Large intestine (tissue), 3 donors: Measurements from ENCODE around the gene XRRA1. TPM values are rescaled to one million over a fixed set of nuclear protein-coding genes. Genes with fewer than 3 reads are reported as not detected.
"Not testable (repeated sequence)": the region's sequence is repeated elsewhere in the genome, so short reads cannot be mapped to it uniquely, and the experiment has no call there.

ENCODE experiments used
- DNase-seq, 2 donors: peaks; one replicate each; pipeline versions ENCODE4 v3.0.0 to v3.0.0-alpha.2; 2013
- H3K27ac ChIP-seq: one replicate; pipeline ENCODE4 v1.5.1; 2013; ENCODE audit warnings: low read length
- H3K27me3 ChIP-seq: 2 replicates; pipeline ENCODE4 v1.6.1; 2013; ENCODE audit warnings: low read length; ENCODE audit not compliant: control insufficient read depth, insufficient read depth
- H3K36me3 ChIP-seq: 2 replicates; pipeline ENCODE4 v1.6.1; 2013; ENCODE audit warnings: low read length; ENCODE audit not compliant: control insufficient read depth, insufficient read depth
- H3K4me1 ChIP-seq: one replicate; pipeline ENCODE4 v1.6.1; 2013; ENCODE audit warnings: low read length; ENCODE audit not compliant: control insufficient read depth, insufficient read depth
- H3K4me3 ChIP-seq: one replicate; pipeline ENCODE4 v1.5.1; 2013; ENCODE audit warnings: low read length
- H3K9me3 ChIP-seq: one replicate; pipeline ENCODE4 v1.6.1; 2013; ENCODE audit warnings: mild to moderate bottlenecking, low read depth, low read length, moderate library complexity; ENCODE audit not compliant: control insufficient read depth
- WGBS: methylation state at CpG from one replicate; pipeline ENCODE4 v1.1.5; 2013; ENCODE audit warnings: low lambda C conversion rate; ENCODE audit not compliant: insufficient coverage; 5-methylcytosine and 5-hydroxymethylcytosine counted together
- polyA plus RNA-seq: library from polyadenylated mRNA; unstranded; fragments of 120-200 nt; gene quantifications from one replicate; pipeline ENCODE4 v1.2.1, GENCODE V29; 2013

XRRA1 gene
- polyA plus RNA-seq, 1 donor: 17.3 TPM

- H3K27ac ChIP-seq: no peak overlapping the region
- H3K4me3 ChIP-seq: no peak overlapping the region
- H3K27me3 ChIP-seq: no peaks in the 10 kb centered on the region
- DNase-seq: no peak
- no CpG with 5 or more reads among the region's 3 CpGs for WGBS
- no peaks in the 10 kb centered on the region for H3K4me1 ChIP-seq
- peaks cover 56% of the 10 kb centered on the region for H3K36me3 ChIP-seq
- peaks cover 2% of the 10 kb centered on the region for H3K9me3 ChIP-seq
Observed at GRCh38 chr11:74905326-74905725, 43.6 kb downstream of the XRRA1 start.

GRCh38 chr11:74902342-74902741 is 46.5 kb downstream of the XRRA1 start:
- H3K36me3 ChIP-seq: peaks cover 29% of the 10 kb centered on the region
- no peak overlapping the region for H3K27ac ChIP-seq
- H3K27me3 ChIP-seq: no peaks in the 10 kb centered on the region
- whole genome bisulfite sequencing: 100% methylated on average over 2 of the region's 4 CpGs
- no peak for DNase-seq
- no peaks in the 10 kb centered on the region for H3K4me1 ChIP-seq
- peaks cover 12% of the 10 kb centered on the region for H3K9me3 ChIP-seq
- no peak overlapping the region for H3K4me3 ChIP-seq

- Histone ChIP-seq H3K27me3 (no peaks in the 10 kb centered on the region), H3K36me3 (peaks cover 11% of the 10 kb centered on the region), H3K27ac (no peak overlapping the region), H3K4me1 (no peaks in the 10 kb centered on the region), H3K9me3 (peaks cover 12% of the 10 kb centered on the region), H3K4me3 (no peak overlapping the region)
- WGBS: no CpG with 5 or more reads among the region's 5 CpGs
- DNase-seq: no peak
Observed at GRCh38 chr11:74896311-74896710, 52.6 kb downstream of the XRRA1 start.

- peaks cover 12% of the 10 kb centered on the region for H3K9me3 ChIP-seq
- H3K4me3 ChIP-seq: no peak overlapping the region
- peaks cover 11% of the 10 kb centered on the region for H3K36me3 ChIP-seq
- WGBS: no CpG with 5 or more reads among the region's 3 CpGs
- no peaks in the 10 kb centered on the region for H3K27me3 ChIP-seq
- no peaks in the 10 kb centered on the region for H3K4me1 ChIP-seq
- no peak overlapping the region for H3K27ac ChIP-seq
- DNase-seq: no peak
Observed at GRCh38 chr11:74895340-74896116, 53.4 kb downstream of the XRRA1 start.

GRCh38 chr11:74893015-74893414 is 55.9 kb downstream of the XRRA1 start:
- not testable (repeated sequence) for DNase-seq, H3K27me3 ChIP-seq, H3K4me1 ChIP-seq, H3K4me3 ChIP-seq, H3K27ac ChIP-seq, H3K9me3 ChIP-seq
- peaks cover 11% of the 10 kb centered on the region for H3K36me3 ChIP-seq

- Histone ChIP-seq H3K4me3 (no peak overlapping the region), H3K4me1 (no peaks in the 10 kb centered on the region), H3K9me3 (peaks cover 2% of the 10 kb centered on the region), H3K27me3 (no peaks in the 10 kb centered on the region), H3K27ac (no peak overlapping the region), H3K36me3 (peaks cover 32% of the 10 kb centered on the region)
- 60% methylated on average over 1 of the region's 1 CpG for WGBS
- no peak for DNase-seq
Observed at GRCh38 chr11:74877132-74877531, 71.8 kb downstream of the XRRA1 start.

- Histone ChIP-seq H3K4me1 (no peaks in the 10 kb centered on the region), H3K27ac (no peak overlapping the region), H3K36me3 (peaks cover 52% of the 10 kb centered on the region), H3K9me3 (peaks cover 44% of the 10 kb centered on the region), H3K4me3 (no peak overlapping the region), H3K27me3 (no peaks in the 10 kb centered on the region)
- no peak for DNase-seq
- no CpG with 5 or more reads among the region's 2 CpGs for WGBS
Observed at GRCh38 chr11:74871037-74871436, 77.9 kb downstream of the XRRA1 start.

GRCh38 chr11:74870485-74870884 is 78.4 kb downstream of the XRRA1 start:
- H3K4me3 ChIP-seq: no peak overlapping the region
- H3K27ac ChIP-seq: no peak overlapping the region
- H3K27me3 ChIP-seq: no peaks in the 10 kb centered on the region
- no peaks in the 10 kb centered on the region for H3K4me1 ChIP-seq
- WGBS: no CpG with 5 or more reads among the region's 1 CpG
- no peak for DNase-seq
- peaks cover 50% of the 10 kb centered on the region for H3K36me3 ChIP-seq
- peaks cover 50% of the 10 kb centered on the region for H3K9me3 ChIP-seq

- H3K36me3 ChIP-seq: peaks cover 62% of the 10 kb centered on the region
- DNase-seq: no peak
- peaks cover 49% of the 10 kb centered on the region for H3K9me3 ChIP-seq
Observed at GRCh38 chr11:74866557-74866956, 82.3 kb downstream of the XRRA1 start.

GRCh38 chr11:74863410-74863809 is 85.5 kb downstream of the XRRA1 start:
- Histone ChIP-seq H3K36me3 (peaks cover 70% of the 10 kb centered on the region), H3K4me3 (no peak overlapping the region), H3K4me1 (no peaks in the 10 kb centered on the region), H3K27me3 (no peaks in the 10 kb centered on the region), H3K9me3 (peaks cover 35% of the 10 kb centered on the region), H3K27ac (no peak overlapping the region)
- no peak for DNase-seq
- WGBS: no CpG with 5 or more reads among the region's 2 CpGs

More at GRCh38 chr11:74866557-74866956, 82.3 kb downstream of the XRRA1 start:
- no peaks in the 10 kb centered on the region for H3K4me1 ChIP-seq
- no peak overlapping the region for H3K4me3 ChIP-seq
- H3K27ac ChIP-seq: no peak overlapping the region
- H3K27me3 ChIP-seq: no peaks in the 10 kb centered on the region

GRCh38 chr11:74860743-74861142 is 88.1 kb downstream of the XRRA1 start:
- Histone ChIP-seq H3K36me3 (peaks cover 80% of the 10 kb centered on the region), H3K4me1 (no peaks in the 10 kb centered on the region), H3K9me3 (peaks cover 13% of the 10 kb centered on the region)

More at GRCh38 chr11:74860743-74861142, 88.1 kb downstream of the XRRA1 start:
- Histone ChIP-seq H3K27ac (no peak overlapping the region), H3K4me3 (no peak overlapping the region), H3K27me3 (no peaks in the 10 kb centered on the region)
- DNase-seq: no peak
